IPS-20b (cell line): ENCODE results near the gene TBC1D9B.

Experiments
- H3K27ac ChIP-seq: one replicate; pipeline ENCODE4 v1.5.1; 2013; ENCODE audit warnings: low read length
- H3K27me3 ChIP-seq: 2 replicates; pipeline ENCODE4 v1.6.1; 2013; ENCODE audit warnings: mild to moderate bottlenecking, low read length, inconsistent platforms; ENCODE audit not compliant: insufficient read depth
- H3K36me3 ChIP-seq: 2 replicates; pipeline ENCODE4 v1.6.1; 2013; ENCODE audit warnings: low read depth, mild to moderate bottlenecking, inconsistent platforms, low read length, moderate library complexity; ENCODE audit not compliant: insufficient read depth
- H3K4me1 ChIP-seq: 2 replicates; pipeline ENCODE4 v1.6.1; 2013; ENCODE audit warnings: mild to moderate bottlenecking, control low read depth, inconsistent platforms, low read length, moderate library complexity; ENCODE audit not compliant: insufficient read depth
- H3K4me3 ChIP-seq: 2 replicates; pipeline ENCODE4 v1.5.1; 2013; ENCODE audit warnings: mild to moderate bottlenecking, low read length, inconsistent platforms
- H3K9ac ChIP-seq: 2 replicates; pipeline ENCODE4 v1.6.1; 2013; ENCODE audit warnings: low read depth, mild to moderate bottlenecking, inconsistent platforms, low read length, moderate library complexity
- H3K9me3 ChIP-seq: 2 replicates; pipeline ENCODE4 v1.6.1; 2013; ENCODE audit warnings: mild to moderate bottlenecking, low read depth, low read length, inconsistent platforms; ENCODE audit not compliant: insufficient read depth

TBC1D9B gene

GRCh38 chr5:179882338-179882737, 25.4 kb downstream of the TBC1D9B start:
- Histone ChIP-seq H3K4me3 (no peak overlapping the region), H3K27me3 (no peaks in the 10 kb centered on the region), H3K27ac (no peak overlapping the region), H3K4me1 (no peaks in the 10 kb centered on the region), H3K9me3 (peaks cover 28% of the 10 kb centered on the region), H3K9ac (no peak overlapping the region), H3K36me3 (peaks cover 46% of the 10 kb centered on the region)

GRCh38 chr5:179880848-179881590, 26.7 kb downstream of the TBC1D9B start:
- Histone ChIP-seq H3K27me3 (no peaks in the 10 kb centered on the region), H3K4me1 (no peaks in the 10 kb centered on the region), H3K36me3 (peaks cover 41% of the 10 kb centered on the region), H3K9ac (no peak overlapping the region), H3K4me3 (no peak overlapping the region), H3K27ac (no peak overlapping the region), H3K9me3 (peaks cover 28% of the 10 kb centered on the region)

GRCh38 chr5:179880066-179880650, 27.5 kb downstream of the TBC1D9B start:
- Histone ChIP-seq H3K4me3 (no peak overlapping the region), H3K9me3 (peaks cover 28% of the 10 kb centered on the region), H3K36me3 (peaks cover 41% of the 10 kb centered on the region), H3K27ac (no peak overlapping the region), H3K4me1 (no peaks in the 10 kb centered on the region), H3K9ac (no peak overlapping the region), H3K27me3 (no peaks in the 10 kb centered on the region)

- H3K36me3 ChIP-seq: peaks cover 40% of the 10 kb centered on the region
- H3K9me3 ChIP-seq: peaks cover 25% of the 10 kb centered on the region
- H3K9ac ChIP-seq: no peak overlapping the region
- H3K27ac ChIP-seq: no peak overlapping the region
- no peak overlapping the region for H3K4me3 ChIP-seq
- no peaks in the 10 kb centered on the region for H3K27me3 ChIP-seq
- H3K4me1 ChIP-seq: no peaks in the 10 kb centered on the region
Measured at GRCh38 chr5:179879690-179880010, 28.0 kb downstream of the TBC1D9B start.

GRCh38 chr5:179879003-179879689, 28.6 kb downstream of the TBC1D9B start:
- H3K9ac ChIP-seq: no peak overlapping the region
- H3K4me3 ChIP-seq: no peak overlapping the region
- H3K27ac ChIP-seq: no peak overlapping the region
- H3K27me3 ChIP-seq: no peaks in the 10 kb centered on the region
- peaks cover 37% of the 10 kb centered on the region for H3K36me3 ChIP-seq
- H3K9me3 ChIP-seq: peaks cover 20% of the 10 kb centered on the region
- H3K4me1 ChIP-seq: no peaks in the 10 kb centered on the region

- Histone ChIP-seq H3K4me1 (no peaks in the 10 kb centered on the region), H3K27me3 (no peaks in the 10 kb centered on the region), H3K9ac (no peak overlapping the region), H3K27ac (no peak overlapping the region), H3K36me3 (peaks cover 30% of the 10 kb centered on the region), H3K4me3 (no peak overlapping the region), H3K9me3 (peaks cover 13% of the 10 kb centered on the region)
Measured at GRCh38 chr5:179878222-179879002, 29.3 kb downstream of the TBC1D9B start.

- H3K36me3 ChIP-seq: peaks cover 23% of the 10 kb centered on the region; the same call in 1 of the 2 replicates
- H3K4me1 ChIP-seq: no peaks in the 10 kb centered on the region
- no peak overlapping the region for H3K27ac ChIP-seq
- no peaks in the 10 kb centered on the region for H3K27me3 ChIP-seq
- H3K9me3 ChIP-seq: no peaks in the 10 kb centered on the region
- no peak overlapping the region for H3K4me3 ChIP-seq
- H3K9ac ChIP-seq: no peak overlapping the region
Measured at GRCh38 chr5:179876610-179876952, 31.1 kb downstream of the TBC1D9B start.

GRCh38 chr5:179875741-179876609, 31.7 kb downstream of the TBC1D9B start:
- peaks cover 23% of the 10 kb centered on the region; the same call in 1 of the 2 replicates for H3K36me3 ChIP-seq
- no peak overlapping the region for H3K27ac ChIP-seq
- H3K9me3 ChIP-seq: no peaks in the 10 kb centered on the region
- no peaks in the 10 kb centered on the region for H3K27me3 ChIP-seq
- H3K9ac ChIP-seq: no peak overlapping the region
- H3K4me3 ChIP-seq: no peak overlapping the region
- no peaks in the 10 kb centered on the region for H3K4me1 ChIP-seq

- H3K9ac ChIP-seq: no peak overlapping the region
- H3K36me3 ChIP-seq: peaks cover 23% of the 10 kb centered on the region; the same call in 1 of the 2 replicates
- no peaks in the 10 kb centered on the region for H3K9me3 ChIP-seq
Measured at GRCh38 chr5:179874536-179875292, 33.0 kb downstream of the TBC1D9B start.

GRCh38 chr5:179874136-179874535, 33.6 kb downstream of the TBC1D9B start:
- no peaks in the 10 kb centered on the region for H3K9me3 ChIP-seq

More at GRCh38 chr5:179874536-179875292, 33.0 kb downstream of the TBC1D9B start:
- Histone ChIP-seq H3K4me1 (no peaks in the 10 kb centered on the region), H3K27me3 (no peaks in the 10 kb centered on the region), H3K27ac (no peak overlapping the region), H3K4me3 (no peak overlapping the region)

More at GRCh38 chr5:179874136-179874535, 33.6 kb downstream of the TBC1D9B start:
- Histone ChIP-seq H3K27ac (no peak overlapping the region), H3K4me1 (no peaks in the 10 kb centered on the region), H3K4me3 (no peak overlapping the region), H3K9ac (no peak overlapping the region), H3K27me3 (no peaks in the 10 kb centered on the region), H3K36me3 (peaks cover 23% of the 10 kb centered on the region; the same call in 1 of the 2 replicates)
